Measurements from ENCODE around the gene BTBD9. TPM values are rescaled to one million over a fixed set of nuclear protein-coding genes. Genes with fewer than 3 reads are reported as not detected.

The BTBD9 gene
- total RNA-seq, 1 donor from 2014 or later: 49.7 TPM

GRCh38 chr6:38162493-38163185, 477.1 kb downstream of the BTBD9 start:
- Histone ChIP-seq H3K4me1 (no peaks in the 10 kb centered on the region), H3K4me3 (no peak overlapping the region), H3K27ac (no peak overlapping the region), H3K9me3 (no peaks in the 10 kb centered on the region), H3K36me3 (no peaks in the 10 kb centered on the region), H3K27me3 (ENCODE audit: low read depth) (no peaks in the 10 kb centered on the region)
- ATAC-seq (no peak), DNase-seq (no peak)
- intact Hi-C loops (cut with DNase I): no loop called here
- TF ChIP-seq, protein P1, sequence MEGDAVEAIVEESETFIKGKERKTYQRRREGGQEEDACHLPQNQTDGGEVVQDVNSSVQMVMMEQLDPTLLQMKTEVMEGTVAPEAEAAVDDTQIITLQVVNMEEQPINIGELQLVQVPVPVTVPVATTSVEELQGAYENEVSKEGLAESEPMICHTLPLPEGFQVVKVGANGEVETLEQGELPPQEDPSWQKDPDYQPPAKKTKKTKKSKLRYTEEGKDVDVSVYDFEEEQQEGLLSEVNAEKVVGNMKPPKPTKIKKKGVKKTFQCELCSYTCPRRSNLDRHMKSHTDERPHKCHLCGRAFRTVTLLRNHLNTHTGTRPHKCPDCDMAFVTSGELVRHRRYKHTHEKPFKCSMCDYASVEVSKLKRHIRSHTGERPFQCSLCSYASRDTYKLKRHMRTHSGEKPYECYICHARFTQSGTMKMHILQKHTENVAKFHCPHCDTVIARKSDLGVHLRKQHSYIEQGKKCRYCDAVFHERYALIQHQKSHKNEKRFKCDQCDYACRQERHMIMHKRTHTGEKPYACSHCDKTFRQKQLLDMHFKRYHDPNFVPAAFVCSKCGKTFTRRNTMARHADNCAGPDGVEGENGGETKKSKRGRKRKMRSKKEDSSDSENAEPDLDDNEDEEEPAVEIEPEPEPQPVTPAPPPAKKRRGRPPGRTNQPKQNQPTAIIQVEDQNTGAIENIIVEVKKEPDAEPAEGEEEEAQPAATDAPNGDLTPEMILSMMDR (IDR thresholded peaks at IDR 0.05): no peak

DNA sequence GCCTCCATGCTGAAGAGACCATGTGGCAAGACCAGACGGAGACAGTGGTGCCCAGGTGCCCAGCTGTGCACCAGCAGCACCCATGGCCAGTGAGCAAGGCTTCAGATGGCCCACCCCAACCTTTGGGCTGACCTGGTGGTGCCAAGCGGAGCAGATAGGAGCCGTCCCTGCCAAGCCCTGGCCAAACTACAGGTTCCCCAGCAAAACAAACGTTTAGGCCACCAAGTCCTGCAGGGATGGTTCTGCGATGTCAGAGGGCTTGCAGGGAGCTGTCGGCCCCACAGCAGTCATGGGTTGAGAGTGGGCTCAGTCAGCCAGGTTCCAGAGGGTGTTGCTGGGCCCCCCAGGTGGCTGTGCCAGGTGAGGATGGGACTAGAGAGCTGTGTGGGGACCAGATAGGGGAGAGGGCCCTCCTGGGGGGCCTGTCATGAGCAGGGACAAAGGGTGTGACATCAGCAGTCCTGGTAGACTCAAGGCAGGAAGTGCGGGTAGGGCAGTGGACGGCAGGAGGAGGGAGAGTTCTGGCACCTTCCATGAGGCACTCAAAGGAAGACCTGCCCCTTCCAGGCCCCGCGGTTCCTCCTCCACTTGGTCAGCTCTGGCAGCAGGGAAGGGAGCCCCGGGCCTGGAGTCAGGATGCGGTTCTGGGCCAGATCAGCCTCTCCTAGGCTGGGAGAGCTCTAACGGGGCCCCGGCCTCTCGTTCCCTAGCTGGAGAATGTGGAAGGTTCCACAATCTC, 477.8 kb downstream of the BTBD9 start:
- H3K4me1 ChIP-seq: no peaks in the 10 kb centered on the region
- peak in 1 of 2 donors; percentile 5 for ATAC-seq
- H3K27me3 ChIP-seq (ENCODE audit: low read depth): no peaks in the 10 kb centered on the region
- H3K36me3 ChIP-seq: no peaks in the 10 kb centered on the region
- H3K27ac ChIP-seq: no peak overlapping the region
- DNase-seq: no peak
- H3K4me3 ChIP-seq: no peak overlapping the region
- H3K9me3 ChIP-seq: no peaks in the 10 kb centered on the region
- TF ChIP-seq, protein P1 (IDR thresholded peaks at IDR 0.05): no peak
- intact Hi-C loops (cut with DNase I): no loop called here

GRCh38 chr6:38161331-38161730, 478.4 kb downstream of the BTBD9 start:
- no peaks in the 10 kb centered on the region for H3K36me3 ChIP-seq
- TF ChIP-seq, protein P1 (IDR thresholded peaks at IDR 0.05): no peak
- intact Hi-C loops (cut with DNase I): no loop called here
- H3K4me3 ChIP-seq: no peak overlapping the region
- DNase-seq (no peak), ATAC-seq (no peak)
- no peaks in the 10 kb centered on the region for H3K27me3 ChIP-seq (ENCODE audit: low read depth)
- H3K9me3 ChIP-seq: no peaks in the 10 kb centered on the region
- H3K4me1 ChIP-seq: no peaks in the 10 kb centered on the region
- no peak overlapping the region for H3K27ac ChIP-seq

DNA sequence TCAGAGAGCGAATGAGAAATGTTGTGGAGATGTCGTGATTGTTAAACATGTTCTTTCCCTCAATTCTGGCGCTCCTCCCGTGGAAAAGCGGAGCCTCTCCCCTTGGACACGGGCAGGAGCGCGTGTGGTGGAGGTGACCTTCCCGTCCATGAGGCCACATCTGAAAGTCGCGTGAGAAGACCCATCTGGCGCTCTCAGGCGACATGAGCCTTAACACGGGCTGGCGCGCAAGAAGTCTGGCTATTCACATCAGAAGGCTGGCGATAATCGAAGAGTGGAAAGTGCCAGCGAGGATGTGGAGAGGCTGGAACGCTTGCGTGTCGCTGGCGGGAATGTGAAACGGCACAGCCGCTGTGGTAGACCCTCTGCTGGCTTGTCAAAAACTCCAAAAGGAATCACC, 478.9 kb downstream of the BTBD9 start:
- intact Hi-C loops (cut with DNase I): no loop called here
- ATAC-seq: no peak
- no peak for DNase-seq

DNA sequence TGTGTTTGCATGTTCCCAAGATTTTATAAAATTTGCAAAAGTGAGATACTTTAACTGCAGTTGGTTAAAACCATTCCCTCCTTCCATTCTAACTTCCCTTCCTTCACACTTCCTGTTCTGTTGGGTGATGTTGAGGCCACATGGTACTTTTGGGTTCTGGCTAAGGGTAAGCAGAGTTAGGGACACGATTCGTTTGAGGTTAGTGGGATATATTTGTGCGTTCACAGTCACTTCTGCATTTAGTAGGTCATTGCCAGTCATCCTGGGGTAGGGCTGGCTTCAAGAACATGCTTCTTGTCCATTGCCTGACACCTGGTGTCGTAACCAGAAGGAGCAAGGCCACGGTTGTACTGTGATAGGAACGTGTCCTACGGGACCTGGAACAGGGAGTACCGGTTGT, 480.1 kb downstream of the BTBD9 start:
- Histone ChIP-seq H3K27me3 (ENCODE audit: low read depth) (no peaks in the 10 kb centered on the region), H3K36me3 (no peaks in the 10 kb centered on the region), H3K27ac (no peak overlapping the region), H3K9me3 (no peaks in the 10 kb centered on the region), H3K4me3 (no peak overlapping the region), H3K4me1 (peaks cover 8% of the 10 kb centered on the region)
- TF ChIP-seq, protein P1 (IDR thresholded peaks at IDR 0.05): no peak
- intact Hi-C loops (cut with DNase I): no loop called here
- DNase-seq (no peak), ATAC-seq (no peak)

More for the DNA sequence above, 478.9 kb downstream of the BTBD9 start:
- H3K4me1 ChIP-seq: no peaks in the 10 kb centered on the region
- H3K4me3 ChIP-seq: no peak overlapping the region
- no peaks in the 10 kb centered on the region for H3K27me3 ChIP-seq (ENCODE audit: low read depth)
- H3K36me3 ChIP-seq: no peaks in the 10 kb centered on the region
- TF ChIP-seq, protein P1 (IDR thresholded peaks at IDR 0.05): no peak
- no peaks in the 10 kb centered on the region for H3K9me3 ChIP-seq
- H3K27ac ChIP-seq: no peak overlapping the region
